MM.1S (cell line): ENCODE data around the gene TGFBR3.

Source experiments
- CTCF ChIP-seq: fragments of 300-600 bp; sonication (generic); IDR thresholded peaks from 2 replicates; pipeline ENCODE4 v1.5.1; 2016; ENCODE audit warnings: antibody characterized with exemption, low read length, mixed read lengths
- EZH2 ChIP-seq: fragments of 300-600 bp; sonication (generic); optimal IDR thresholded peaks from 2 replicates; pipeline ENCODE3; 2017; ENCODE audit warnings: low read depth, mild to moderate bottlenecking, antibody characterized with exemption, low read length, mixed read lengths

GRCh38 chr1:91684481-91685196, 201.3 kb downstream of the TGFBR3 start:
- TF ChIP-seq CTCF = no peak
- TF ChIP-seq EZH2 = no peak
